HUES6 (cell line): Measurements from ENCODE around the gene SLAMF9.

Source experiments
- H3K27ac ChIP-seq: 2 replicates; pipeline ENCODE4 v1.7.0; 2013; ENCODE audit warnings: low read depth, mild to moderate bottlenecking, low read length, inconsistent platforms
- H3K27me3 ChIP-seq: 2 replicates; pipeline ENCODE4 v1.6.1; 2013; ENCODE audit warnings: low read length; ENCODE audit not compliant: control insufficient read depth, insufficient read depth
- H3K36me3 ChIP-seq: 2 replicates; pipeline ENCODE4 v1.6.1; 2013; ENCODE audit warnings: low read length; ENCODE audit not compliant: control insufficient read depth, insufficient read depth
- H3K4me1 ChIP-seq: 2 replicates; pipeline ENCODE4 v1.6.1; 2013; ENCODE audit warnings: low read length; ENCODE audit not compliant: control insufficient read depth, insufficient read depth
- H3K4me3 ChIP-seq: 2 replicates; pipeline ENCODE4 v1.5.1; 2013; ENCODE audit warnings: low read depth, low read length
- H3K9ac ChIP-seq: one replicate; pipeline ENCODE4 v1.6.1; 2013; ENCODE audit warnings: mild to moderate bottlenecking, low read length
- H3K9me3 ChIP-seq: 2 replicates; pipeline ENCODE4 v1.6.1; 2013; ENCODE audit warnings: low read depth, low read length; ENCODE audit not compliant: control insufficient read depth, insufficient read depth

Gene SLAMF9

DNA sequence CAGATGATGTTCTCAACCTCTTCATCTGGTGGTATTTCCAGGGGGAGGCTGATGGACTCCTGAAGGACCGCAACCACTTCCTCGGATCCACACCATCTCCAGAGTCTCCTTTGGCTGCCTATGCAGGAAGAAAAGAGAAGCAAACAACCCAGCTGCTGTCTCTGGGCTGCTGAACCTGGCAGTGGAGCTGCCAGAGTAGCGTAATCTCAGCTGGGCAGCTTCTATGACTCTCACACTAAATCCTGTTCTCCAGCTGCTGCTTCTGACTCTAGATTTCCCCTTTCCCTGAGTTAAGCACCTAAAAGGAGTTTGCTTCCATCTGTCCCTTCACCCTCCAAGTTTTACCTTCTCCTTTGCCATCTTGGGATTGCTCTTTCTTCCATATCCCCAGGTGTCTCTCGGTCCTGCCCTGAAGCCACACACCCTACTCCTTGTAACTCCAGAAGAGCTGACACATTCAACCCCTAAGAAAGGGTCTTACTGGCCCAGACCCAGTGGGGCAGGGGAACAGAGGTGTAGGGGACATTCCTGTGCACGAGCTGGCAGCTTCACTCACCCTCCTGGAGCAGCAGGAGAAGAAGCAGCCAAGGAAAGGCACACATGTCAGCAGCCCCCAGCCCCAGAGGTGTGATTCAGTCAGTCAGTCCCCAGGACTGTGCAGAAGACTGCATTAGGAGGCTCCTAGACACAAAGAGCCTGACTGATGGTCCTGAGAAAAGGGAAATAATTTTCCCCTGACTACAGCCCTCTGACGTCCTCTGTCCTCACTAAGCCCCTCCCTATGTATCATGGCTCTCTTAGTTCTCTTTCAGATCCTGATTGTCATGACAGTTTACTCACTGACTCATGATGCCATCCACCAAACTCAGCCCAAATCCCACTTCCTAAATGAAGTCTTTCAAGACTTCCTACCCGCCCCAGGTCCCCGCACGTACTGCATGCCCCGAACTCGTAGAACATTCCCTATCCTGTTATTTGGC lies at the start of gene SLAMF9:
Gene SLAMF9 (minus strand): TSS at position 702 of the 980 bp plus-strand sequence. CDS start 100 bp downstream, at position 602.
- H3K27ac ChIP-seq, result no peak within 1 kb of the TSS
- H3K9ac ChIP-seq, result no peak within 1 kb of the TSS

DNA sequence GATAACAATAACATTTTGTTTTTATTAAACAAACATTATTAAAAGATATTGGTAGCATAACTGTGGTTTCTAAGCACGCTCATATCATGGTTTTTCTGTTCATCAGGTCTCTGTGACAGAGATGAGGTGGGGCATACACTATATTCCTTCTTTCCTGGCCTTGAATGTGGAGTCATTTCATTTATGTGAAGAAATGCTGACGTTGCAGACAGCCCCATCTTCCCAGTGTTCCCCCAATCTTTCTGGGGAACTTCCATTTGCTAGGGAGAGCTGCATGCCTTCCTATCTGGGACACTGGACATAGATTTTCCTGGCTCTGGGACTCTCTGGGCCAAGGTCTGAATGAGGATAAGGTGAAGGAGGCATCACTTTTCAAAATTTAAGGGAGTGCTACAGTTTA lies 47.4 kb upstream of the SLAMF9 start:
- no peak overlapping the region for H3K27ac ChIP-seq
- H3K36me3 ChIP-seq, result no peaks in the 10 kb centered on the region
- H3K9ac ChIP-seq, result no peak overlapping the region
- no peaks in the 10 kb centered on the region for H3K4me1 ChIP-seq
- H3K4me3 ChIP-seq, result no peak overlapping the region
- H3K9me3 ChIP-seq, result no peaks in the 10 kb centered on the region
- H3K27me3 ChIP-seq, result 0 out of 2 replicates have a peak, but pooled peaks cover 3% of the 10 kb centered on the region

More for the DNA sequence above, at the start of gene SLAMF9:
- Histone ChIP-seq H3K36me3 (no peaks in the 10 kb centered on the region), H3K27me3 (peaks cover 24% of the 10 kb centered on the region), H3K4me1 (peaks cover 5% of the 10 kb centered on the region; the same call in 1 of the 2 replicates), H3K4me3 (no peak within 1 kb of the TSS), H3K9me3 (no peaks in the 10 kb centered on the region)

DNA sequence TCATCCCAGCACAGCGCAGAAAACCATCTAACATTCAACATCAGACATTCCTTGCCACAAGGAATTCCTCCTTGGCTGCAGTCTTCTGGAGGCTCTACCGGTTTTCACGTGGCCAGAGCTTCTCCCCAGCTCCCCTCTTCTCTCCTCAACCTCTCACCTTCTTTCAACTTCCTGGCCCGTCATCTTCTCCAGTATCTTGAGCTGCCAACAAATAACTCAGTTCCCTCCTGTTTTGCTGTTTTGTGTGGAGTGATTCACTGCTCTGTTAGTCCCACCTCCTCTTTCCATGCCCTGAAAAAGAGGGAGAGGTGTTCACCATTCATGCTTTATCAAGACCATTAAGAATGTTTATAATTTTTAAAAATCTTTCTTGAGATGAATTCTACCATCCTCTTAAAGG lies 45.2 kb upstream of the SLAMF9 start:
- H3K4me1 ChIP-seq, result no peaks in the 10 kb centered on the region
- H3K4me3 ChIP-seq, result no peak overlapping the region
- H3K27ac ChIP-seq, result no peak overlapping the region
- H3K9me3 ChIP-seq, result no peaks in the 10 kb centered on the region
- H3K27me3 ChIP-seq, result 0 out of 2 replicates have a peak, but pooled peaks cover 3% of the 10 kb centered on the region
- no peak overlapping the region for H3K9ac ChIP-seq
- no peaks in the 10 kb centered on the region for H3K36me3 ChIP-seq

DNA sequence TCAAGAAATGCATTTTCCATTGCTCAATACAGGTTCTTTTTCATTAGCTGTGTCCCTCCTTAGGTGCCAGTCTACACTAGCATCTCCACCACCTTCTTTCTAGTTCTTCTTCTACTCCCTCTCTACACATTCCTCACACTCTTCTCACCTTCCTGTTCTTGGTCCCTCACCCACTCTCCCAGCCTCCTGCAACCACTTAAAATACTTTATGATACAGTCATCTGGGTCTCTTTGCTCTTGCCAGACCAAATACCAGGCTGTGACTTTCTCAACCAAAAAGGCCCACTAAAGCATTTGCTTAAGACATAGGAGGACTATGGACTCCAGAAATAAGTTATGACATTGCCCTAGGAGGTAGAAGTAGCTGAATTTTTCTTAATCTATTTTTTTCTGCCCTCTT lies 42.6 kb upstream of the SLAMF9 start:
- H3K9me3 ChIP-seq, result no peaks in the 10 kb centered on the region
- no peaks in the 10 kb centered on the region for H3K4me1 ChIP-seq
- H3K4me3 ChIP-seq, result no peak overlapping the region

DNA sequence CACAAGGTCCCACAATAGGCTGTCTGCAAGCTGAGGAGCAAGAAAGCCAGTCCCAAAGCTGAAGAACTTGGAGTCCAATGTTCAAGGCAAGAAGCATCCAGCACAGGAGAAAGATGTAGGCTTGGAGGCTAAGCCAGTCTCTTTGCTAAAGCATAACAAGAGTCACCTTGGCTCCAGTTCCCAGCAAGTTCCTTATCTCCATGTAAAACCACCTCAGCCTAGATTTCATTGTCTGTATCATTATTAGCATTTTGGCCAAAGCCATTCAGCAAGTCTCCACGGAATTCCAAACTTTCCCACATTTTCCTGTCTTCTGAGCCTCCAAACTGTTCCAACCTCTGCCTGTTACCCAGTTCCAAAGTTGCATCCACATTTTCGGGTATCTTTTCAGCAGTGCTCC lies 40.9 kb upstream of the SLAMF9 start:
- Histone ChIP-seq H3K9ac (no peak overlapping the region), H3K27me3 (no peaks in the 10 kb centered on the region), H3K27ac (no peak overlapping the region)

More for the DNA sequence above, 42.6 kb upstream of the SLAMF9 start:
- Histone ChIP-seq H3K9ac (no peak overlapping the region), H3K36me3 (no peaks in the 10 kb centered on the region), H3K27ac (no peak overlapping the region), H3K27me3 (0 out of 2 replicates have a peak, but pooled peaks cover 3% of the 10 kb centered on the region)

DNA sequence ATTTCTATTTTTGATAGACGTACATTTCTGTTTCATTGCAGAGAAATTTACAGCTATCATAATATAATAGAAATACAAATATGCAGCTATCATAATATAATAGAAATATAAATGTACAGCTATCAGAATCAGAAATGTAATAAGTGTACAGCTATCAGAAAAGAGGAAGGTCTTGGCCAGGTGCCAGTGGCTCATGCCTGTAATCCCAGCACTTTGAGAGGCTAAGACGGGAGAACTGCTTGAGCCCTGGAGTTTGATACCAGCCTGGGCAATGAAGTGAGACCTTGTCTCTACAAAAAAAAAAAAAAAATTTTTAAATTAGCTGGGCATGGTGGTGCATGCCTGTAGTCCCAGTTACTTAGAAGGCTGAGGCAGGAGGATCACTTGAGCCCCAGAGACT lies 39.9 kb upstream of the SLAMF9 start:
- no peak overlapping the region for H3K4me3 ChIP-seq
- peaks cover 3% of the 10 kb centered on the region; the same call in 1 of the 2 replicates for H3K4me1 ChIP-seq
- no peak overlapping the region for H3K27ac ChIP-seq
- no peak overlapping the region for H3K9ac ChIP-seq
- no peaks in the 10 kb centered on the region for H3K36me3 ChIP-seq
- no peaks in the 10 kb centered on the region for H3K27me3 ChIP-seq
- H3K9me3 ChIP-seq, result no peaks in the 10 kb centered on the region

More for the DNA sequence above, 40.9 kb upstream of the SLAMF9 start:
- peaks cover 3% of the 10 kb centered on the region; the same call in 1 of the 2 replicates for H3K4me1 ChIP-seq
- H3K36me3 ChIP-seq, result no peaks in the 10 kb centered on the region
- H3K9me3 ChIP-seq, result no peaks in the 10 kb centered on the region
- H3K4me3 ChIP-seq, result no peak overlapping the region

DNA sequence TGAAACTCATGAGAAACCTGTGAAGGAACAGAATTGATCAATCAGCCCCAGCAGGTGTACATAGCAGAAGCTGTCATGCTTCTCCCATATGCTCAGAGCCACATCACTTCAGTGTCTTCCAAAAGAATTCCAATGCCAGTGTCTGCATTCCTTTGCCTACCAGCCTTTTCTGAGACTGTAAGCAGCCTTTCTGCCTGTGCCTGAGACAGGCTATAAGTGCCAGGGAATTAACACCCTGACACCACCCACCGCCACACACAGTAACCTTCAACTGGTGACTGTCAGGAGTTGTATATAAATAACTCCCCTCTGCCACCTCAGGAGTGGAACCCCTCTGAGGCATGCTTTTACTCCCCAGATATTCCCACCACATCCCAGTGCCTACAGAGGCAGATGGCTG lies 38.1 kb upstream of the SLAMF9 start:
- Histone ChIP-seq H3K9ac (no peak overlapping the region), H3K27ac (no peak overlapping the region), H3K9me3 (no peaks in the 10 kb centered on the region), H3K4me1 (peaks cover 3% of the 10 kb centered on the region; the same call in 1 of the 2 replicates), H3K4me3 (no peak overlapping the region), H3K27me3 (no peaks in the 10 kb centered on the region), H3K36me3 (no peaks in the 10 kb centered on the region)

DNA sequence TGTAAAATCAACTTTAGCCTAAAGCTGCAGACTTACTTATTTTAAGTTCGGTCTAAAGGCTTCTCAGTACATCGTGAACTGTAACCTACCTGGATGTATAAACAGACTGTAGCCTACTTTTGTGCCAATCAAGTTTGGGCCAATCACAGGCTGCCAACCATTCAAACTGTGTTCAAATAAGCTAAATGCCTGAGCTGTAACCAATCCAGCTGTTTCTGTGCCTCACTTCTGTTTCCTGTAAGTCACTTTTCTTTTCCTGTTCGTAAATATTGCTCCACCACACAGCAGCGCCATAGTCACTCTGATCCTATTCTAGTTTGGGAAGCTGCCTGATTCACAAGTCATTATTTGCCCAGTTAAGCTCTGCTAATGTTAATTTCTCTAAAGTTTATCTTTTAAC lies 37.5 kb upstream of the SLAMF9 start:
- H3K4me3 ChIP-seq, result no peak overlapping the region
- H3K9me3 ChIP-seq, result no peaks in the 10 kb centered on the region
- no peak overlapping the region for H3K9ac ChIP-seq
- H3K27ac ChIP-seq, result no peak overlapping the region
- H3K4me1 ChIP-seq, result peaks cover 3% of the 10 kb centered on the region; the same call in 1 of the 2 replicates
- no peaks in the 10 kb centered on the region for H3K27me3 ChIP-seq
- no peaks in the 10 kb centered on the region for H3K36me3 ChIP-seq

DNA sequence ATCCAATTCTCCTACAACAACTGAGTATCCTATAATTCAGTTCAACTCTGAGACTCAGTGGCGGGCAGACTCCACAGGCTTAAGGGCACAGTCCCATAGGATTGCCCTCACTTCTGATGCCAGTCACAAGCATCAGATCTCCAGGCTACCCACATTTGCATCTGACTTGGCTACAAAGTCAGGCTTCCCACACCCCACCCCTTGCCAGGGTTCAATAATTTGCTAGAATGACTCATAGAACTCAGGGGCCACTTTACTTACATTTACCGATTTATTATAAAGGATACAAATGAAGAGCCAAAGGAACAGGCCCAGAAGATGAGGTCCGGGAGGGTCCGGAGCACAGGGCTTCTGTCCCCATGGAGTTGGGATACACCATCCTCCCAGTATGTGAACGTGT lies 36.0 kb upstream of the SLAMF9 start:
- H3K27me3 ChIP-seq, result no peaks in the 10 kb centered on the region
- no peak overlapping the region for H3K9ac ChIP-seq
- no peak overlapping the region for H3K4me3 ChIP-seq
- H3K9me3 ChIP-seq, result no peaks in the 10 kb centered on the region
- H3K36me3 ChIP-seq, result no peaks in the 10 kb centered on the region
- H3K27ac ChIP-seq, result no peak overlapping the region
- H3K4me1 ChIP-seq, result peaks cover 3% of the 10 kb centered on the region; the same call in 1 of the 2 replicates

DNA sequence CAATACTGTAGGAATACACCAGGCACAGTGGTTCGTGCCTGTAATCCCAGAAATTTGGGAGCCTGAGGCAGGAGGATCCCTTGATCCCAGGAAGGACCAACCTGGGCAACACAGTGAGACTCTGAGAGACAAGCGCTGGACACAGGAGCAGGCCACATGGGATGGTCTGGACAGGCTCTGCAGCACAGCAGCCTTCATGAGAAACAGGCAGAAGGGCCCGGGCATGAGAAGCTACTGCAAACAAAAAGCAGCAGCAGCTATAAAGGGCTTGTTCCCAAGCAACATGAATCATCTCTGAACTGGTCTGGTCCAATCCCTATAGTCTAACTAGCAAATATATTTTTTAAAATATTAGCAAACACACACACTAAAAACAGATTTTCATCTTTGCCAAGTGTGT lies 35.5 kb upstream of the SLAMF9 start:
- no peak overlapping the region for H3K4me3 ChIP-seq
- H3K9me3 ChIP-seq, result no peaks in the 10 kb centered on the region
- H3K4me1 ChIP-seq, result peaks cover 3% of the 10 kb centered on the region; the same call in 1 of the 2 replicates

DNA sequence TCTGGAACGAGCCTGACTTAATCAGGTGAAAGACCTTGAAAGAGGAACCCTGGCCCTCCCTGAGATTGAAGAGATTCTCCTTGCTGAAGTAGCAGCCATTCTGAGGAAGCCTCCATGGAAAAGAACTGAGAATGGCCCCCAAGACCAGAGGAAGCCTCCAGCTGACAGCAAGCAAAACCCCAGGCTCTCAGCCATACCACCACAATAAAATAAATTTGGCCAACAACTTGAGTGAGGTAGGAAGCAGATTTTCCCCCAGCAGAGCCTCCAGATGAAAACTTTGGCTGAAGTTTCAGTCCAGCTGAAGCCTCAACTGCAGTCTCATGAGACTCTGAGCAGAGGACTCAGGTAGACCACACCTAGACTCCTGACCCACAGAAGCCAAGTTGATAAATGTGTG lies 34.0 kb upstream of the SLAMF9 start:
- Histone ChIP-seq H3K9me3 (no peaks in the 10 kb centered on the region), H3K36me3 (no peaks in the 10 kb centered on the region), H3K4me3 (no peak overlapping the region), H3K27me3 (0 out of 2 replicates have a peak, but pooled peaks cover 6% of the 10 kb centered on the region), H3K27ac (no peak overlapping the region), H3K4me1 (peaks cover 3% of the 10 kb centered on the region; the same call in 1 of the 2 replicates), H3K9ac (no peak overlapping the region)

More for the DNA sequence above, 35.5 kb upstream of the SLAMF9 start:
- no peak overlapping the region for H3K27ac ChIP-seq
- no peaks in the 10 kb centered on the region for H3K27me3 ChIP-seq
- H3K9ac ChIP-seq, result no peak overlapping the region
- H3K36me3 ChIP-seq, result no peaks in the 10 kb centered on the region
